ENCODE measurements around the gene NTM.

NTM gene

DNA sequence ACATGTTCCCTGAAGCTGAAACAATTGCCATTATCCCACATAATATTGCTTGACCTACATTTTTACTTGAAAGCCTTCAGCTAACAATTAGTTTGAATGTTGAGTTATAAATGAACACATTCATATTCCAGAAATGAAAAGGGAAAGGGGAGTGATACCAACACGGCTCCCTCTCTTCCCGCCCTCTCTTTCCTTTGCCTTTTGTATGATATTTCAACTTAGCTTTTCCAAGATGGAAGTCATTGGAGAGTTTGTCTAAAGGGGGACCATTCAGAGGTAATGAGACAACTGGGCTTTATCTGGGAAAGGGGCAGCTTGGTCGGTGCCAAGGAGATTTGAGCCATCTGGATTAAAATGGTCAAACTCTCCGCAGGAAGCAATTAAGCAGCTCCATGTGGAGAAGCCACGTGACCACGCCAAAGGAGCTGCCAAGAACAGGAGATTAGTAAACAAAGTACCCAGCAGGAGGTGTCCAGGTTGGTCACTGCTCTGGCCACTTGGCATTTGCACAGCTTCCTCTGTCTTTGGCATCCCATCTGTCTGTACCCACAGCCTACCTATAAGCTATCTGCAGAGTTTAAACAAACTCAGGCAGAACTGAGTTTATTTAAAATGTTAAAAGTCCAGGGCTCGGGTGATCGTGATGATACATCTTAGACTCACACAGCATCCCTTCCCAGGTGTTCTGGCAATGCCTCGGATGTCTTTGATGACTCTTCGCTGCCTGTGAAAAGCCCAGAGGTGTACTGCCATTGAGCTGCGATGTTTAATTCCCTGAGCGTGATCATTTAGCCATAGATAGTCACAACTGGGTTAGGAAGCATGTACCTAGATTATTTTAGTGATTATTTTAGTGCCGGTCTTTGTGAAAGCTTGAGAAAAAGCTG lies 735.9 kb downstream of the NTM start:
- no peak for DNase-seq

DNA sequence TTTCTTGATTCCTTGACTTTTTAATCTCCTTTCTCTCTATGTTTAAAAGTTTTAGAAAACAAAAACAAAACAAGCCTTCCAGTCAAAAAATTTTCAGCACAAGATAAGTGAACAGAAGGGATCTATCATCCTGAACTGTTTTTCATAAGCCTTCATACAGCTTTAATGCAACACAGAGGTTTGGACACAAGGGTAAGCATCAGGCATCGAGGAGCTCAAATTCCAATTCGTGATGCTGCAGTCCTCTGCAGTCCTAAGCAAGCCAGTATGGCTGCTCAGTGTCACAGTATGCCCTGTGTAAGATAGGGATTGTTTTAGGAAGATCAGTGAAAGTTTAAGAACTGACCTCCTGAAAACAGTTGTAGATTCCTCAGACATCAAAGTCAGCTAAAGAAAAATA lies 740.9 kb downstream of the NTM start:
- no peak for DNase-seq

DNA sequence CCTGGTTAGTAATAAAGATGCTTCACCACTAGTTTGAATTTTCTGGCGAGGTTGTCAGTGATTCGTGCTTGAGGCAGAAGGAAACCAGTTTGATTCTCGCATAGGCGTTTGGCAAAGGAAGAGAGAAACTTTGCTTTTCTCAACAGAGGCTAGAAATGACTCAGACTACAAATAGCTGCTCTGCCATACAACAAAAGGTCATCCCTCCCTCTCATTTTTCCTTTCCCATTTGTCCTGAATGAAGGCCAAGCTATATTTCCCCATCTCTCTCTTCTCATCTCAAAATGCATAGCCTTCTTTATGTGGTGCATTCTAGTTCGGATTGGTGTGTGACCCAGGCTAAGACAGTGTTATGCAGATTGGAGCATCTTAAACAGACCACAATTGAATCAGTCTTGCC lies 741.4 kb downstream of the NTM start:
- no peak for DNase-seq

DNA sequence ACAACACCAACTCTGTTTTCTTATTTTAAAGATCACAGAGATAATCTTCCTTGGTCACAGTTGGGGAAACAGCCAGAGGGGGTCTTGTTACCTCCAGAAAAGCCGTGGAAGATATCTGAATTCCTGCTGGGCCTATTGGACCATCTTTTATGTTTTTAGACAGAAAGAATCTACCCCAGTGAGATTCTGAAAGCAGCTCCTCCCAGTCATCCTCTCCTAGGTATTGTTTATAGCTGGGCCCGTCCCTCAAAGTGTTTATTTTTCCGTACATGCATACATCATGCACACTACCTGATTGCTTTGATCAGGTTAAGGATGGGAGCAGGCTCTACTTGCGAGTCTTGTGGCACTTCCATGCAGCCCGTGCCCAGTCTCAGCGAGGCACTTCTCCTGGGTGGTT lies 742.4 kb downstream of the NTM start:
- no peak for DNase-seq

DNA sequence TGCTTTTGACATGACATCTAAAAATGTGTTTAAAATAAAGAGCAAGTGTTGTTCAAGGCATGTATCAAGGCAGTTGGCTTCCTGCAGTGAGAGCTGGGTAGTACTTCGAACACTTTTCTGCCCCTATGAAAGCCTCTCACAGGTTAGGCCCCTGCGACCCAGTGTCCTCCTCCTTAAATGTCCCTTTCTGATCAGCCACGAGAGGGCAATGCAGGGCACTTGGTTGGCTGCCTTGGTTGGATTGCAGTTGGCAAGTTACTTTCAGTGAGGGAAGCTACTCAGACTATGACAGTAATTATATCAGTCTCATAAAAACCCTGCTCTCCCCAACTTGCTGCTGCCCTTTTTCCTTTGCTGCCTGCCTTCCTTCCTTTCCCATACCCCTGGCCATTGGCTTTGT lies 743.8 kb downstream of the NTM start:
- DNase-seq, result peak; percentile 38 to 47

DNA sequence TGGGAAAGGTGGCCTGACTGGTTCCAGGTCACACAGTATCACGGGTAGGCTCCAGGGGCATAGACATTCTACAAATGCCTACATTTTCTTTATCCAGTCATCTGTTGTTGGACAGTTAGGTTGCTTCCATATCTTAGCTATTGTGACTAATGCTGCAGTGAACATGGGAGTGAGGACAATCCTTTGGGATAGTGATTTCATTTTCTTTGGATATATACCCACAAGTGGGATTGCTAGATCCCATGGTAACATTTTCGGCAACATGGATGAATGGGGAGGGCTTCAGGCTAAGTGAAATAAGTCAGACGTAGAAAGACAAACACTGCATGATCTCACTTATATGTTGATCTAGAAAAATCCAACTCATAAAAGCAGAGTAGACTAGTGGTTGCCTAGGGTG lies 744.3 kb downstream of the NTM start:
- DNase-seq, result no peak

DNA sequence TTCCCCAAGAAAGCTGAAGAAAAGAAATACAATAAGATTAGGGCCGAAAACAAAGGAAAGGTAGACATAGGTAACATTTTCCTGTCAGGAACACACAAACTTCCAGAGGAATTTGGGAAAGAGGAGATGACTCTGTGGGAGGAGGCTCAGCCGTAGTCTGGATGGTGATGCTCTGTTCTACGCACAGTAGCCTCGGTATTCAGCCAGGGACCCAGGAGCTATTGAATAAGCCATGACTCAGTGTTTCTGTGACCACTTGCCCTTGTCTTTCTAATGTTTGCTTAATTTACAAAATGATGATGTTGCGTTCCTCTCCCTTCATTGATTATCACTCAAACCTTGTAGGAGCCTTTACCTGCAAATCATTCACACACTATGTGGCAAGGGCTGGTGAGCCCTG lies 745.0 kb downstream of the NTM start:
- no peak for DNase-seq

DNA sequence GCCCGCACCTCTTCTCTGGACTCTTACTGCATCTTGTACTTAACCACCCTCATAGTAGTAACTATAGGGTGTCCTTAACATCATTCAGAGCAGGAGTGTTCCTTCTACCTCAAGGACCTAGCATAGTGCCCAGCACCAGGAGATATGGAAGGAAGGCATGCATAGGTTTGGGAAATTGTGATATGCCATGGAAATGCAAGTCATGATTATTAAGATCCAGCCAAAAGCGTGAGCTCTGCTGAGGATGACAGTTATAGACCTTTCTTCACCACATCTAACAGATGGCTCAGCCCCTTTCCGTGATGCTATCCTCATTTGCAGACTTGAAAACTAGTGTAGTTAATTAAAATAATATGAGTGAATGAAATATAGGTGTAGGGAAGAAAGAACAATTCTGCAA lies 746.1 kb downstream of the NTM start:
- no peak for DNase-seq

DNA sequence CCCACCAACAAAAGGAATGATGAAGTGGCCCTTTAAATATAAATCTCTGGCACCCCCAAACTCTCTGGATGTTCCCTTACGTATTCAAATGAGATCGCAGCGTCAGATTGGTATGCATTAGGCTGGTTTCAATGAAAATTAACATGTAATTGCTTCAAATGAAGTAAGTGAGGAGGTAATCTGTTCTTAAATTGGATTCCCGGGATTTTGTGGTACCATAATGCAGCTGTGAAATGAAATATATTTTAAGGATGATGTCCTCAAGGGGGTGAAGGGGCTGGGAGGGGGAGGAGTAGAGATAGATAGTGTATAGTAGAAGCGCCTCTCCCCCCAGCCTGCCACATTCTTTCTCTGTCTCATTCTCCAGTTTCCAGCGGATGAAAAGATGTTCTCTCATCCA lies 748.2 kb downstream of the NTM start:
- DNase-seq, result no peak

DNA sequence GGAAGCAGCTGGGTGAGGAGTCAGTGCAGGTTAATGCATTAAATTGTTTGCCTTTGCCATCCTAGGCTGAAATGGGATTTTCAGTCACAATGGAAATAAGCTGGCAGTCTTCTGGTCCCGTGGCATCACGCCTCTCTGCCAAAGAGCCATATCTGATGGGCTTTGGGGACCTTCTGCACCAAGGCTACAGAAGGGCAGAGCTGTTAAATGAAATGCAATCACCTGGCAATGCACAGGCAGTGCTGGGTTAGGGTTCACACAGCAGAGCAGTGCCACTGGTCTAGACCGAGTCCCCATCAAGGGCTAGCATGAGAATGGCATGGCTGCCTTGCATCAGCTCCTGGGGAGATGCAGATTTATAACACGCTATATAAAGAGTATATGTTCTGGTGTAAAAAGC lies 749.2 kb downstream of the NTM start:
- no peak for DNase-seq

DNA sequence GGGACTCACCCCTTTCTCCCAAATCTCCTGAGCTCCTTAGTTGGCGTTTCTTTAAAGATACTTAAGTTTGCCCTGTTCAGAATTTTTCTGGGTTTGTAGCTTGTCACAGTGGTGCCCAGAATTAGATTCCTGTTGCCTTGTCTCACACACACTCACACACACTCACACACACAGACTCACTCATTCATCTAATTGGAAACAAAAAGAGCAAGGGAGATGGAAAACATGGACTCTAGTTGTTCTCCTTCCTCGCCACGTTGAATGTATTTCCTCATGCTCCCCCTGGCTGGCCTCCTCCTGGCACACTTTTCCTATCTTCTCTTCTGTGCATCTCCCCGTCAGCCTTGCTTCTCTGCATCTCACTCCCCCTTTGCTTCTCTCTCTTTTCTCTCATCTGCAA lies 752.3 kb downstream of the NTM start:
- DNase-seq, result no peak

DNA sequence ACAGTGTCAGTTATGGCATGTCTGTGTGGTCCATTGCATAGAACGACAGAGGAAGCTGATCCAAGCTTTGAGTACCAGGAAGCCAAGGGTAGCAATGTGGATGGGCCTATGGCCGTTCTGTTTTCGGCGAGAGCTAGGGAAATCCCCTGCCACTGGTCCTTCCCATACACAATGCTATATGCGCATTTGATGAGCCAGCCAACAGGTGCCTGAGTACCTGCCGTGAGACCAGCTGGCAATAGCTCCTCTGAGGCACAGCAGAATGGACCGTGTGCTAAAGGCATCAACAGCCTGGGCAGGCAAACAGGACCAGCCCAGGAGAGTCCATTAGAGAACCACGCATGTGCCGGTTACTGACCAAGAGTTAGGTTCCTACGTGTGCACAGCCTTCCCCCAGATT lies 753.0 kb downstream of the NTM start:
- DNase-seq, result no peak

DNA sequence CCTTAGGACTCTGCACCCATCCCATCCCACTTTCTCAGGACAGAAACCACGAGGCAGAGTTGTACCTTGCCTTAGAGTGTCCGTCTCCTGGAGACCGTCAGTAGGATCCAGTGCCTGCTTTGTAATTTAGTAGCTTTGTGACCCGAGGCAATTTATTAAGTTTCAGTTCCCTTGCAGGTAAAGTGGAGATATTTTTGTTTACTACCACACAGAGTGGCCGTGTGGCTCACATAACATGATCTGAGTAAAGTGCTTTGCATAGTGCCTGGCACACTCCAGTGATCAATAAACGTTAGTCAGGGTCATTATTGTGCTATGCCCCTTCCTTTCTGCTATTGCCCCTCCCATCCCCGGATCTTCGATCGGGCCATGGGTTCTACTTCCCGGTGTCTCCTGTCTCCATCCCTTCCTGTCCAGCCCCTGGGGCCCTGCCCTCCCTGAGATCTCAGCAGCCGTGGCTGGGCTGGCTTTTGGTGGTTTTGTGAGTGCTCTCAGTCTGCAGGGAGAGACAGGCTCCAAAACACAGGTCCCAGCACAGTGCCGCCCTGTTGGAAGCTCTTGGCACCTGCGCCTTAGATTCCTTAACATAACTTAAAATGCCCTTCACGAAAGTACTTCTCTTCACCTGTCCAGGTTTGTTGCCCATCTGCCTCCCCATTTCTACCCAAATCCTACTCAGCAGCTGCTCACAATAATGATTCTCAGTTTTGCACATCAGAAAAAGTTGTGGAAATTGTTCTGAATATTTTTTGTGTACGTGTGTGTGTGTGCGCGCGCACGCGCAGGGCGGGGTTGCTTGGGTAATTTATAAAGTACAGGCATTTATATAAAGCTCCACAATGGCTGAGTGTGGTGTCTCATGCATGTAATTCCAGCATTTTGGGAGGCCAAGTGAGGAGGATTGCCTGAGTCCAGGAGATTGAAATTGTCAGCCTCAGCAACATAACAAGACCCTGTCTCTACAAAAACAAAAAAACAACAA lies 753.7 kb downstream of the NTM start:
- DNase-seq, result no peak

DNA sequence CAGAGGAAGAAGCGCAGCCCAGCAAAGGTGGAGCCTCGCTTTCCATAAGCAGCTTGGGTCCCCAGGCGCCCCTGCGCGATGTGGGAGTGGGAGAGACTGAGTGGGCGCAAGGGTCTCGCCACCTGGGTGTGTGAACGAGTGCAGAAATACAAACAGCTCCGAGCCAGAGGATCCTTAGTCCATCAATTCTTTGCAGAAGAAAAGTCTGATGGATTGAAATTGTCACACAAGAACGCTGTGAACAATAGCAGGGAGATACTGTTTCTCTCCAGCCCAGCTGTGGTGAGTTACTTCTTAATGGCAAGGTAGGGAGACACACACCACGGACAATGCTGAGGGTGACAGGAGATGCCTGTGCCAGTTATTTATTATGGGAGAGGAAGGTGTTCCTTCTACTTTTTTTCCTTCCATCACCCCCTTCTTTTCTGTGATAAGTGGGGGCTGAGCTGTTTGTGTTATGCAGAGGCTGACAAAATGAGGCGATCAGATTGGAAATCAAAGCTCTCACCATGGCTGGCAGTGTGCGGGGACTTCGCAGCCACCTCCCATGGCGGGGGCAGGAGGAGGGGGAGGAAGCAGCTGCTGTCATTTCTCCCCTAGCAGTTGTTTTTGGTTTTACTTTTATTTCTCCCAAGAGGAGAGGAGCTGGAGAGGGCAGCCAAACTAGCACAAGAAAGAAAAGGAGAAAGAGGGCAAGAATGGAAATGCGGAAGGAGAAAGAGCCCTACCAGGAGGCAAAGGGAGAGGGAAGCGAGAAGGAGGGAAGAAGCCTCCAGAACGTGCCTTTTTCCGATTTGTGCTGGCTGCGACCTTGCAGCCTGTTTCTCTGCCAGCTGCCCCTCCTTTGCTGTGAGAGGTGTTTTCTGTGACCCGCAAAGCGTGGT lies 755.8 kb downstream of the NTM start:
- peak; percentile 36 to 39 for DNase-seq

DNA sequence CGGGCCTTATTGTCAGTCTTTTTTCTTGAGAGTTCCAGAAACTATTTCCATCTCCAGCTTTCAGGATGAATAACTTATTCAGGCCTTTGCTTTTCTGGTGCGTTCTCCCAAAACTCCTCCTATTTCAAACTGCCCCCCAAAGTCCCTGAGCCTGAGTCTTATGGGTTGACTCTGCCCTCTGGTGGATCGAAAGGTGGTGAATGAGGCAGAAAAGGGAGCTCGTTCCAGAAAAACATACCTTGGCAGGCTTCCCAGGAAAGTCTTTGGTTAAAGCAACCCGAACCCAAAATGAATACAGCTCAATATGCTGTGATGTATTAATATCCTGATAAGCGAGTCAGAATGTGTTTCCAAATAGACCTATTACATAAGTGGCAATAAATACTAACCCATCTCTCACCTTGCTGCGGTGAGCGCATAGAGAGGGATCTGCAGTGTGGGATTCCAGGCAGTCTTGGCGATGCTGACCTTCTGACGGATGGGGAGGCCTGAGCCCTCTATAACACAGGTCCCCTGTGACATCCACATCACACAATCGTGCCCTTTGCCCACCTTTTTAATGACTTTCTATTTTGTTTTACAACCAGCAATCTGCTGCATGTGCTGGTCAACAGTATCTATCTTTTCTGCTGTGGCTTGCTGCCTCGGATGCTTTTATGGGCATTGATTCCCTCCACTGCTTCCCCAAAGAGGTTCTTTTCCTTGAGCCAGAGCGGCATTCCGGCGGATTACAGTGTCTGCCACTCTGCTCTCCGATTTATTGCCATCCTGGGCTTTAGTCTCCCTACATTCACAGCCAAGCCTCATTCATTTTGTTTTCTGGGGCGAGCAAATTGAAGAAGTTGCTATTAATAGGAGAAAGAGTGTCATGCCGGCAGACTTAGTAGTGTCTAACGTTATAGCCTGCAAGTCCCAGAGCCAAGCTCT lies 756.8 kb downstream of the NTM start:
- DNase-seq, result peak in 1 of 2 experiments; percentile 40

DNA sequence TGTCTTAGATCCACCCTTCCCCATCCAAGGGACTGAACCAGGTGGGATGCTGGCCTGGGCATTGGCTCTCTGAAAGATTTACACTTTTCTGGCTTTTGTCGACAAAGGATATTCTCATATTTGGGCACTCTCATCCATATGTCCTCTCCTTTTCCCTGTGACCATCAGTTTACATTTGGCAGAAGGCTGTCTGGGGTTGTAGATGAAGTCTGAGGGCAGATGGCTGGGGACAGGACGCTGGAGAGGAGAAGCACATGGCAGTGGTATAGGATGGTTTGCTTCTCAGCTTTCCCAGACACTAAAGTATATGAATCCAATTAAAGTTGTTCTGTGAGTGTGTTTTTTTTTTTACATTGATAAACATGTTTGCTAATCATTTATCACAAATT lies 757.5 kb downstream of the NTM start:
- no peak for DNase-seq

DNA sequence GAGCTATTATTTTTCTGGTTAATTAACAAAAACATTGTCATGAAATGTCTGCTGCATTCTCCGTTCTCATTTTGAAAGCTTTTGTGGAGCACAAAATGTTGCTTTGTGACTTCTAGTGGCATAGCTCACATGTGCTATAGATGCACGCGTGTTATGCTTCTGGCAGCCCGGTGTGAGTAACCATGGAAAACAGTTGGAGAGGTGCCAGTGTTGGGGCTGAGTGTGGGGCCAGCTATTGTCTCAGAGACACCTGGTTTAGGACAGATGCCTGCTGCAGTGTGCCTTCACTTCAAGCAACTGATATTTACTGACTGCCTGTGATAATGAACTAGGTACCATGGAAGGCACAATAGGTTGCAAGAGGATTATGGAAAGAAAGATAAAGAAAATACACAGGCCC lies 760.6 kb downstream of the NTM start:
- peak; percentile 85 for DNase-seq

DNA sequence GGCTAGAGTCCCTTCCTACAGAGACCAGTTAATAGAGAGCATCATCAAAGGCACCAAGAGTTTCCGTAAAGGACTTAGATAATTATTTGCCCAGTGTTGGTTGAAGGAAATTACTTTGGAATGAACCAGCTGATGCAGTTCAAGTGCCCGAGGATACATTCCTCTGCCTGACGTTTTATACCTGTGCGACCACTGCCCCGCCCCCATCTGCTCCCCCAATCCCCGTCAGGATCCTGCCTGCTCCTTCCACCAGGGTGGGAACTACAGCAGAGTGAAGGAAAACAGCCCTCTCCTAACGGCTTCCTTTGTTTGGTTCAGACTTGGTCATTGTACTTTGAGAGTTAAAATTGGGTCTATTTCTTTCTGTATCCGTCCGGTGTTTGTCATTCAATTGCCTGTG lies 761.5 kb downstream of the NTM start:
- DNase-seq, result no peak

DNA sequence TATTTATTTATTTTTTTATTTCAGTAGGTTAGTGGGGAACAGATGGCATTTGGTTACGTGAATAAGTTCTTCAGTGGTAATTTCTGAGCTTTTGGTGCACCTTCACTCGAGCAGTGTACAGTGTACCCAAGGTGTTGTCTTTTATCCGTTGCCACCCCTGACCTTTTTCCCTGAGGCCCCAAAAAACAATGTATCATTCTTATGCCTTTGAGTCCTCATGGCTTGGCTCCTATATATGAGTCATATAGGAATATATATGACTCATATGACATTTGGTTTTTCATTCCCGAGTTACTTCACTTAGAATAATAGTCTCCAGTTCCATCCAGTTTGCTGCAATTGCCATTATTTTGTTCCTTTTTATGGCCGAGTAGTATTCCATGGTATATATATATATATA lies 763.9 kb downstream of the NTM start:
- DNase-seq, result no peak

DNA sequence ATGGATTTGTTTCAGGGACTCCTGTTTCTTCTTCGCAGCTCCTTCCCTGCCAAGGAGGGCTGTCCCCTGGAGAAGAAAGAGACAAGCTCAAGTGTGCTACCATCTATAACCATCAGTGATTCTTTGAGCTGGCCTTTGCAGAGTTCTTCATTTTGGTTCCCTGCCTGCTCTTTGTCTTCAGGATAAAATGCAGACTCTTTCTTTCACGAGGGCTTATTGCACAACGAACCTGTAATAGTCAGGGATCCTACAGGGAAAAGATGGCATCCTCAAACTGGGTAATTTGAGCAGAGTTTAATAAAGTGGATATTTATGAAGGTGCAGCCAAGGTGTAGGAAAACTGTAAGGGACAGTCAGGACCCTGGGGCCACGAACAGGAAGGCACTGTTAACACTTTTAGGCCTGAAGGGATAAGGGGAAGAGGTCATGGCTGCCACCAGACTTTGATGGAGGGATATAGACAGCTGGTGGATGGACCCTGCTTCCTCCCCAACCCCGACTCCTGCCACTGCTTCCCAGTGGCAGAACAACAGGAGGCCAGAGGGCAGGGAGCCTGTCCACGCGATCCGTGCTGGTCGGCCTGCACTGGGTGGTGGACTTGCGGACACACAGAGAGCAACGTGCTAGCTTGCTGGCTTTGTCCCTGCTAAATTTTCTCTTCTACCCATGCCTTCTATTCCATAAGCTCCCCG lies 767.0 kb downstream of the NTM start:
- DNase-seq, result no peak

DNA sequence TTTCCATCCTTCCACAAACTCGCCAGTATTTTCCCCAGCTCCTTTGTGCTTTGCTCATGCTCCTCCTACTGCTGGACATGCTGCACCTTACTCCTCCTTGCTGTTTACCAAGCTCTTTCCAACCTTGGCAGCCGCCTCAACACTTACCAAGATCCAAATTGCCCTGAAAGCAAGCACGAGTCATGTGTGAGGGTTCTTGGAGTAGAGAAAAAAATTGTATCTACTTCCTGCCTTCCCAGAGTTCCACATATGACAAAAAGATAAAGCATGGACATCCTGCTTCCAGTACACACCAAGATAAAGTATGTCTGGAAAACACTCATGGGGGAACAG lies 767.5 kb downstream of the NTM start:
- DNase-seq, result no peak
